D341Med (cell line): ENCODE measurements around the gene H19.

Experiments used
- DNase-seq: peaks from one replicate; pipeline ENCODE4 v3.0.0; 2012; ENCODE audit warnings: low spot score

H19 gene

GRCh38 chr11:1982873-1983600 lies 14.6 kb downstream of the H19 start:
- no peak for DNase-seq

GRCh38 chr11:1979607-1980006 lies 18.0 kb downstream of the H19 start:
- no peak for DNase-seq

- no peak for DNase-seq
Observed at GRCh38 chr11:1978720-1979473, 18.7 kb downstream of the H19 start.

- no peak for DNase-seq
Observed at GRCh38 chr11:1975185-1975584, 22.5 kb downstream of the H19 start.

DNA sequence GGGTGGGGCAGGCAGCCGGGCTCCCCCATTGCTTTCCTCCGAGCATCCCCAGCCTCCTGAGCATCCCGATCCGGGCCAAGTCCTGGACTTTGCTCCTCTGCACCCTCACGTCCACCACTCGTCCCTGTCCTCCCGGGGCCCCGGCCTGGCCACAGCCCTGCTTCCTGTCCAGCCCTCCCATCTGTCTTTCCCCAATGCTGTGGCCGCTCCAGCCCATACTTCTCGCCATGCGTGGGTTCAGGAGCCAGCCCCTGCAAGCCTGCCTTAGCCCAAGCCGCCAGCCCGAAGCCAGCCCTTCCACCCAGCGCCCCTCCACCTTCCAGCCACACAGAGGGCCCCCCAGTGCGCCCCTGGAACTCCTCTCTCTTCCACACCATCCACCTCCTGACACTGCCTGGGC lies 26.7 kb downstream of the H19 start:
- no peak for DNase-seq

- DNase-seq, result no peak
Observed at GRCh38 chr11:1969776-1970175, 27.9 kb downstream of the H19 start.

DNA sequence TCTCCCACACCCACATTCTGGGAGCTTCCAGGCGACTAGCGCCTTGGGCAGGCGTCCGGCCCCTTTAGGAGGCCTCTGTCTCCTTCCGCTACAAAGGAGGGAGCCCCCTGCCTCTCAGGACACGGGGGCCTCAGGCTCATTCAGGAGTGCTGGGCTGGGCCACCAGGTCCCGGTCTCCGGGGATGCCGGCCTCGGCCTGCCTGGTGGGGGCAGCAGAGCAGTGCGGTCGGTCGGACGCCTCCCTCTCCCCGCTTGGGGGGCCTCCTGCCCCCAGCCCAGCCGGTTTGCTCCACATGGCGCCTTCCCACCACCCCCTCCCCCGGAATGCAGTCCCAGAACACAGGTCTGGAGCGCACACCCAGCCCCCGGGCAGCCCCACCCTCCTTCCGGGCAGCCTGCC lies 28.6 kb downstream of the H19 start:
- DNase-seq, result no peak

DNA sequence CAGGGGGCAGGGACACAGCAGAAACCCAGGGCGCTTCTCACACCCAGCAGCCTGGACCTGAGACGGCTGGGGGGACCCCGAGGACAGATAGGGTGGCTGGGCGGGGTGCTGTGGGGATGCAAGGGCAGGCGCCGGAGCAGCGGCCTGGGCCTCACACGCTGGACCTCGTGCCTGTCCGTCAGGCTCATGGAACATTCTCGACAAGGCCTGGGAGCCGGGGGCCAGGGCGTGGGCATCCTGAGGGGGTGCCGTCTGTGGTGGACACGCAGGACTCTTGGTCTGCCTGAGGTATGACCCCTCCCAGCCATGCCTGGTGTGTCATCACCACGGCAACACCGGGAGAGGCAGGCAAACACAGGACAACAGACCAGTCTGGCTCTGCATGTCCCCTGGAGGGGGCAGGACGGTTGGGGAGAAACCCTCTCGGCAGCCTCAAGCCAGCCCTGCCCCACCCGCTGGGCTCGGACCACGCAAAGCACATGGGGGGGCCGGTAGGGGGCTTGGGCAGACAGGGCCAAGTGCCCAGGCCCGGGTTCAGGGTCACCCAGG lies 29.1 kb downstream of the H19 start:
- no peak for DNase-seq

DNA sequence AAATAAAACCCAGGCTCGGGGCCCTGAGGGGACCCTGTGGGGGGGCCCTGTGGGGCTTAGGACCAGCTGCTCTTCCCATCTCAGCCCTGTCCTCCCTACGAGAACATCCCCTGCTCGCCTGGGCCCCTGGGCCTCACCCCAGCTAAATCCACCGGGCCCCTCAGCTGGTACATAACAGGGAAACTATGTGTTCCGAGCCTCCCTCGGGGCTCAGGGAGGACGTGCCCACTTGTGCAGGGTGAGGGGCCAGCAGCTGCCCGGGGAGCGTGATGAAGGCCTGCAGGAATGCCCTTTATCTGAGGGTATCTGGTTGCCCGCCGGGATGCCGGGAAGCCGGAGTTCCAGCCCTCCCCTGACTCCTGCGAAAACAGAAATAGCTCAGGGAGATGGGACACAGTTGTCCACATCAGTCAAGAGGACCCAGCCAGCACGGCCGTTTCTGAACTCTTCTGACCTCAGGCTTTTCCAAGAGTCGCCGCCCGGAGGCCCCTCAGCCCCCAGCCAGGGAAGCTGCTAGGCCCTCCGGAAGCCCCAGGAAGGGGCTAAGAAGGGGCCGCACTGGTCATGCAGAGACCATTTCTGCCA lies 29.9 kb downstream of the H19 start:
- DNase-seq, result no peak

GRCh38 chr11:1966531-1966930 lies 31.1 kb downstream of the H19 start:
- no peak for DNase-seq

DNA sequence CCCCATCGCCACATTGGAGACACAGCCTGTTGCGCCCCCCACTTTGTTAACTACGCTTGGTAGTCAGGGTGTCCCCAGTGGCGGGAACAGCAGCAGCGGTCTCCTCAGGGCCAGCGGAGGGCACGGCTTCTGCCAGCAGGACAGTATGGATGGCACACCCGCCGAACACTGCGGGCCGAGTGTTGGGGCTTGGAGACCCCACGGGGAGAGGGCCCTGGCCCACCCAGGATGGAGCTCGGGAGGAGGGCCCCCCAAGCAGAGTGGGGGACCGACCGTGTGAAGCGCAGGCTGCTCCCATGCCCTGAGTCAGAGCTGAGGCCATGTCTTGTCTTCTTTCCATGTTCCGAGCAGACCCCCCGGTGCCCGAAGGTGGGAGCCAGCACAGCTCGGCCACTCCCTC lies 32.7 kb downstream of the H19 start:
- DNase-seq, result no peak

DNA sequence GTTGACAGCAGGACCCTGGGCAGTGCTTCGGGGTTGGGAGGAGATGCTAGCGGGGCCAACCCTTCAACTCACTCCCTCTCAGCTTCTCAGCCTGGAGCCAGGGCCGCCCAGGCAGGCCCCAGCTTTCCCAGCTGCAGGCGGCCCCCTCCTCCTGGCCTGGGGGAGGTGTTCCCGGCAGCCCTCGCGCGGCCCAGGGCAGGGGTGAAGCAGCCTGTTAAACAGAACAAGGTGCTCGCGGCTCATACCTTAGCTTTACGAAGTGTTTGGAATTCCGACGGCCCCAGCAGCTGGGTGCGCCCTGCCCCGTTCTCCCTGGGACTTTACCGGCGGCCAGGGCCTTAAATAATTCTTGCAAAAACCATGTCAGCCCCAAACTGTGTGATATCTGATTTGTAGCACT lies 33.3 kb downstream of the H19 start:
- DNase-seq, result no peak

DNA sequence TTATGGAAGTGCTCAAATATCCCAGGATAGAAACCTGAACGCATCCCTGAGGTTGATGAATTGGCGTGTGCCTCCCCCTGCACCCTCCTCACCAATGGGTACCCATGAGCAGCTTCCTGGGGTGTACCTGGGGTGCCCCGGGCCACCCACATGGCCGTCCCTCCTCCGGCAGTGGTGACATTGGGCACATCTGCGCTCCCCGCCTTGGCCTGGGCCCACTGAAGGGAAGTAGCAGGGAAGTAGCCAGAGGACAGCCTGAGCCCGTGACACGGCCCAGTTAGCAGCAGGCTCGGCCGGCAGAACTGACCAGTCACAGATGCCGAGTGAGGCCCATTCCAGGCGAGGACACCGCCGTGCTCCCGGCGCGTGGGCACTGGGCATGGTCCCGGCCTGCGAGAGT lies 33.8 kb downstream of the H19 start:
- DNase-seq, result no peak

- no peak for DNase-seq
Observed at GRCh38 chr11:1959786-1960185, 37.9 kb downstream of the H19 start.

GRCh38 chr11:1958367-1958766 lies 39.3 kb downstream of the H19 start:
- no peak for DNase-seq

DNA sequence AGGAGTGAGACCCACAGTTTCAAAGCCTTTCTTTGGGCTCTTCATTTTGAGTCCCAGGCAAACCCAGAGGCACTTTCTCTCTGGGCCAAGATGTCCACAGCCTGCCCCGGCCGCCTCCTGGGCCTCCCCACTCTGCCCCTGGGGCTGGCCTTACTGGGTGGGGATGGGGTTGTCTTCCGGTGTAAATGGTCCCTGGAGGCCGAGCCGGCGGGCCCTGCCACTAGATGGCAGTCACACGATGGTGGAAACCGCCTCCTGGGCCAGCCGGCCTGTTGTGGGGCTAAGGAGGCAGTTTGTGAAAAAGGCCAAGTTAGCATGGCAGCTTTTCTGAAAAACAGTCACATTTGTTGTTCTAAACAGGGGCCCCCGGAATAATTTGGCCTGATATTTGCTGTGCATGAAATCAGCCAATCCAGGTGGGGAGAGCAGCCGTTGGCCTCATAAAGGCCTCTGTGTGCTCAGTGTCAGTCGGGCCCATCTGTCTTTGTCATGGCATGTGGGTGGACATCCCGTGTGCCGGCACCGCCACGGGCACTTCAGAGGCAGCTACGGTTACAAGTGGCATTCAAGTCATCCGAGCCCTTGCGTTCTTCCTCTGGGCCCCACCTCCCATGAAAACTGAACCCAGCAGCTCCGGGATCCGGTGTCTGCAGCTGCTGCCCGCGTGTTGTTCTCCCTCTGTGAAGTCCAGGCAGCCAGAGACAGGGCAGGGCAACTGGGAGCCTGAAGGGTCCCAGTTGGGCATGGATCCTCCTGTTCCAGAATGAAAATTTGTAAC lies 44.0 kb downstream of the H19 start:
- no peak for DNase-seq

DNA sequence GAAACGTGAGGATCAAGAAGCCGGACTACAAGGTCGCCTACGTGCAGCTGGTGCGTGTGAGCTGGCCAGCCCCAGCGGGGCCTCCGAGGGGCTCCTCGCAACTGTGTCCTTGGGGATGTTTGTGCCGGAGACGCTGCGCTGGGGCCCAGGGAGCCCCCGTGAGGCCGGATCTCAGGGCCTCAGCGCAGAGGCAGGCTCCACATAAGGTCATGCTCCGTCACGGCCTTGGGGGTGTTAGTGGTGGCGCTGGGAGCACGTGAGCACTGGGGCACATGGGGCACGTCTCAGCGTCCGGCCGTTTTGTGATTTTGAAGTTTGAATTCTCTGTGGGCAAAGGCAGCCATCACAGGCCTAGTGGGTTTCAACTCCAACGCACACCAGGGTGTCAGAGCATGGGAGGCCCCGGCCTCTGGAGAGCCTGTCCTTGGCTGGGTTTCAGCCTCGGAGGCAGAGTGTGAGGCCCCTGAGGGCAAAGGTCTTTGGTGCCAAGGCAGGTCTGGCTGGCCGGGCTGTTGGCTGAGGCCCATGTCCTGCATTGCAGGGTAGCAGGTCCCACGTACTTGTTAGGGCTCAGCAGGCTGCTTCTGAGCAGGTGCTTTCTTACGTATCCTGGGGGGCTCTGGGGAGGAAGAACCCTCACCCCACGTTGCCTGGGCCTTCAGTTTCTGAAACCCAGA lies 44.7 kb downstream of the H19 start:
- no peak for DNase-seq

DNA sequence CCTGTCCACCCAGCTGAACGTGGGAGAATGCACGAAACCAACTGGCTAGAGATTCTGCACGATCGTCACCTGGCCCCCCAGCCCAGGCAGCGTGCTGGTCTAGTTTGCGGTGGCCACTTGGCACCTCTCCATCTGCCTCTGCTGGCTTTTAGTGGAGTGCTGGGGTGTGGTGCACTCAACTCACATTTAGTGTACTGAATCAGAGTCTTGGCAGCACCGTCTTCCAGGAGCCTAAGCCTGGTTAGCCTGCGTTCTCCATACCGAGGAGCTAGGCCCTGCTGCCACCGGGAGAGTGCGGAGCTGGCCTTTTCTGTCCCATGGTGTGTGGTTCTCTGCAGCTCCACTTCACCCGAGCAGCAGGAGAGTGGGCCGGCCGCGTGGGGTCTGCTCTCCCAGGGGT lies 47.7 kb downstream of the H19 start:
- no peak for DNase-seq

DNA sequence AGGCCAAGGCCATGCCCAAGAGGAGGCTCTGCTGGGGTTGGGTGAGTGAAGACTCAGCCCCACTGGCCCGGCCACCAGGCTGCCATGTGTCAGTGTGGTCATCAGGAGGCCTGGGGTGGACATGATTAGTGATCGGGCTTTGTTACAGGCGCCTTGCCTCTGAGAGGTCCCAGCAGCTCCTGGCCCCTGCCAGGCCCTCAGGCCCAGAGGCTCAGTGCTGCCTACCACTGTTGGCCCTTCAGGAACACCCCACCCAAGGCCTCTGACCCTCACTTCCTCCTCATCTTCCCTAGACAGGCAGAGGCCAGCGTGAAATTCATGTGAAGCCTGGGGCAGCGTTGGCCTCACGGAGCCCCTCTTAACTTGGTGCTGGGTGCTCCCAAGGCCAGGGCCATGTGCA lies 48.3 kb downstream of the H19 start:
- no peak for DNase-seq

DNA sequence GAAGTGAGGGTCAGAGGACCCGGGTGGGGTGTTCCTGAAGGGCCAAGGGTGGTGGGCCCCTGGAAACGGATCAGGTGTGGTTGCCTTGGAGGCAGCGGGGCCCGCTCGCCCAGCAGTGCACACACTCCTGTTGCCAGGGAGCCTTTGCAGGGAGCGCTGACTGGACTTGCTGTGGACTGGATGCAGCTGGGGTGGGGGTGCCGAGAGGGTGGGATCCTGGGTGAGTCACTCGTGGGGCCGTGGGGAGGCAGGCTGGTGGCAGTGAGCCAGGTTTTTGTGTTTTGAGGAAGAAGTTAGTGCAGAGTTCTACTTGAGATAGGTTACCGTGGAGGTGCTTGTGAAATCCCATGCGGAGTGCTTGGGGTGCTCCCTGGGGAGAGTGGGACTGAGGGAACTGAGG lies 49.3 kb downstream of the H19 start:
- DNase-seq, result no peak

DNA sequence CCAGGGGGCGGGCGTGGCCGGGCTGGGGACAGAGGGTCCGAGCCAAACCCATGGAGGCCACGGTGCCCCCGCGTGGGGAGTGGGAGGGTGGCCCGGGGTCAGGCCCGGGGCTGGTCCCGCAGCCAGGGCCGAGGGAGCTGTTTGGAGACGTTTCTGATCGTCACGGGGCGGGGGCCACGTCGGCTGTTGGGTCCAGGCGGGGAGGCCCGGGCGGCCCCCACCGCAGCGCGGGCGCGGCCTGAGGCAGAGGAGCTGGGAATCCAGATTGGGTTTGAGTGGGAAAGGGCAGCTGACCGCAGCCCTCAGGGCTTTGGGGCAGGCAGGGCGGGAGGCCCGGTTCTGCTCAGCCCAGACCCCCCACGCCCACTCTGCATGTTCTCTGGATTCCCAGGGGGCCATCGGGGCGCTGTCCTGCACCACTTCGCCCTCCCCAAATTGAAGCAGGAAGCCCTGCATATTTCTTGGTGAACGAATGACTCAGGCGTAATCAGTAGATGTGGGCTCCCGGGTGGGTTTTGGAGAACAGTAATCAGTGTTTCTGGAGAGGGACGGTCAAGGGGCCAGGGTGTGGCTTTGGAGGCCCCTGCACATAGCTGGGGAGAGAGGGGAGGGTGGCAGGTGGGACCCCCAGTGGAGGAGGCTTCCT lies 49.9 kb downstream of the H19 start:
- DNase-seq, result no peak
